DLD1 (cell line): Measurements from ENCODE around the gene DDRGK1.
"Not testable (repeated sequence)": the region's sequence is repeated elsewhere in the genome, so short reads cannot be mapped to it uniquely, and the experiment has no call there.

Experiments
- in situ Hi-C: cut with HindIII; loops from 2 replicates; pipeline ENCODE4 v1.10.0; 2017; ENCODE audit warnings: low sequenced_read_pairs

The DDRGK1 gene

GRCh38 chr20:3188823-3189413 is 15.6 kb downstream of the DDRGK1 start:
- in situ Hi-C loops, result no loop called here

DNA sequence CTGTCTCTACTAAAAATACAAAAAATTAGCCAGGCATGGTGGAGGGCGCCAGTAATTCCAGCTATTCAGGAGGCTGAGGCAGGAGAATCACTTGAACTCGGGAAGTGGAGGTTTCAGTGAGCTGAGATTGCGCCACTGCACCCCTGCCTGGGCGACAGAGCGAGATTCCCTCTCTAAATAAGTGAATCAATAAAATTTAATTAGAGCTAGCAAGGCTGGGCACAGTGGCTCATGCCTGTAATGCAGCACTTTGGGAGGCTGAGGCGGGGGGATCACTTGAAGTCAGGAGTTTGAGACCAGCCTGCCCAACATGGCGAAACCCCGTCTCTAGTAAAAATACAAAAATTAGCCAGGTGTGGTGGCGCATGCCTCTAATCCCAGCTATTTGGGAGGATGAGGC is 16.6 kb downstream of the DDRGK1 start:
- in situ Hi-C loops, result not testable (repeated sequence)

DNA sequence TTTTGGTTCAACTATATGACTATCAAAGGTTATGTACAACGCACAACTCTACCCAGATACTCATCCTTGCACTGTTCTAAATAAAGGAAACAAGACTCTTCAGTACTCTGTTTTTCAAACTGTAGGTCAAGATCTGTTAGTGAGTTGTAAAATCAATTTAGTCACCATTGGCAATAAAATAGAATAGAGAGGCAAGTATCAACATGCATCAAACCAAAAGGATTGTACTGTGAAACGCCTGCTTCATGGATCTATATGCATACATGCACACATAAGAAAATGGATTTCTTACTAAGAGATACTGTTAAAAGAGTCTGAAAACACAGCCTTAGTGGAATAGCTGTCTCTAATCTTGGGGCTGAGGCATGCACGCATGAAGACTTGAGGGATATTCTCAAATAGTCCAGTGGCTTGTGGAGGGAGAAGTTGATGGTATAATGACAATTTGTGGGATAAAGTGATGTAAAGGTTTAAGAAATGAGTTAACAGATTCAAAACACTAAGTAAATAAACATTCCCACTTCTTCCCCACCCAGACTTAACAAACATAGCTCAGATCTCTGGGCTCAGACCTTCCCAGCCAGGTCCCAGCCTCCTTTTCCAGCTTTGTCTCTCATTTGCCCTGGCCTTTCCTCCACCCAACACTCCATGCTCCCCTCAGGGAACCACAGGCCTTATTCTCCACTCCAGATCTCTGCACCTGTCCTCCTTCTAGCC is 20.4 kb downstream of the DDRGK1 start:
- in situ Hi-C loops, result no loop called here

DNA sequence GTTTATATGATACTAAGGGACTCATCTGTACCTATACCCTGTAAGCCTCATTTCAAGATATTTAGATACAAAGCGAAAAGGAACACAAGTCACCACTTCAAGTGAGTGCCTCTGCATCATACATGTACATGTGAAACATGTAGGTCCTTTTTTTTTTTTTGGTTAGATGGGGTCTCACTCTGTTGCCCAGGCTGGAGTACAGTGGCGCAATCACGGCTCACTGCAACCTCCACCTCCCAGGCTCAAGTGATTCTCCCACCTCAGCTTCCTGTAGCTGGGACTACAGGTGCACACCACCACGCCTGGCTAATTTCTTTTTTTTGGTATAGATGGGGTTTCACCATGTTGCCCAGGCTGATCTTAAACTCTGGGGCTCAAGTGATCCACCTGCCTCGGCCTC is 22.1 kb downstream of the DDRGK1 start:
- in situ Hi-C loops, result not testable (repeated sequence)

- in situ Hi-C loops, result no loop called here
These were observed 23.2 kb downstream of the DDRGK1 start for GRCh38 chr20:3181270-3181669.

- in situ Hi-C loops, result no loop called here
These were observed 24.2 kb downstream of the DDRGK1 start for GRCh38 chr20:3180319-3180718.

- in situ Hi-C loops, result no loop called here
These were observed 26.6 kb downstream of the DDRGK1 start for GRCh38 chr20:3177746-3178485.

DNA sequence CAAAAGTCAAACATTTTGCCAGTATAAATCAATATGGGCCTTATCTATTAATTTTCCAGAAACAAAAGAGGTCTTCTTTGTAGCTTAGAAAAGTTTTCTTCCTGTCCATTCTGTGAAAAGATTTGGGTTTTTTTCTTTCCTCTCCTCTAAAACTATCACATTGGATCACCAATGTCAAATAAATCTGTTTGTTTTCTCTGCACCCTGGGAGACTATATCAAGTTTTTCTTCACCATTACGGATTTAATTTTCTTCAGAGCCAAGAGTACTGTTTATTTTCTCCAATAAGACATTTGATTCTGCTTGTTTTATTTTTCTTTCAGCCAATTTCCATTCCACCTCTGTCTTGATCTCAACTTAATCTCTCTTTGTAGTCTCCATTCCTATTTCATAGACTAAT is 29.2 kb downstream of the DDRGK1 start:
- in situ Hi-C loops, result no loop called here

DNA sequence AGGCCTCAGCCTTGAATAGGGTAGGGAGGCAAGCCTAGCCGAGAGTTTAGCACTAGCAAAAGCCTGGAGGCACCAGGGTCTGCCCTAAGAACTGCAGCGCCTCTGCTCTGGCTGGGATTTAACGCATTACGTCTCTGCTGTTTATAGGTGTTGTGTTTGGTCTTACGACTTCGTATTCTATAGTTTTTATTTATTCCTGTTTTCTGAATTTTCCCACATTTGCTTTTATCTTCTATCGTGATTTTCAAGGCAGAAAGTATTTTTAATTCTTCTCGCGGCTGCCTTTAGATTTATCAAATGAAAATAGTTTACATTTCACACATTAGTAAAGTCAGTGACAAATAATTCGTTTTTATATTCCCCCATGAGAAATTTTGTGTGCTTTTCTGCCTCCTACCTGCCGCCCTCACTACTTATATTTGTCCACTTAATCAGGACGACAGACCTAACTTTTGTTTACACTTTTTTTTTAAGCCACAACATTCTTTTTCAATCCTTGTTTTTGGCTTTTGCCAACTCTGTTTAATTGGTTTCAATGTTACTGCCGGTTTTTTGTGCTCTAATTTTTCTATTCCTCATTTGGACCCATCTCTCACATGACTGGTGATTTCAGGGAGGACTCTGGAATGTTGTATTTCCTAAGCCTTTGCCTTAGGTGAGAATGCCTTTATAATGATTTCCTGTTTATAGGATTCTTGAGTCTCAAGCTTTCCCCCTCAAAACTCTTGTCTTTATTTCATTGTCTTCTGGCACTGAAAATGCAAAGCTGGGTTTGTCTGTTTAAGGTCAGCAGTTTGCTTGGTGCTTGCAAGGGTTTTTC is 29.8 kb downstream of the DDRGK1 start:
- in situ Hi-C loops, result no loop called here

DNA sequence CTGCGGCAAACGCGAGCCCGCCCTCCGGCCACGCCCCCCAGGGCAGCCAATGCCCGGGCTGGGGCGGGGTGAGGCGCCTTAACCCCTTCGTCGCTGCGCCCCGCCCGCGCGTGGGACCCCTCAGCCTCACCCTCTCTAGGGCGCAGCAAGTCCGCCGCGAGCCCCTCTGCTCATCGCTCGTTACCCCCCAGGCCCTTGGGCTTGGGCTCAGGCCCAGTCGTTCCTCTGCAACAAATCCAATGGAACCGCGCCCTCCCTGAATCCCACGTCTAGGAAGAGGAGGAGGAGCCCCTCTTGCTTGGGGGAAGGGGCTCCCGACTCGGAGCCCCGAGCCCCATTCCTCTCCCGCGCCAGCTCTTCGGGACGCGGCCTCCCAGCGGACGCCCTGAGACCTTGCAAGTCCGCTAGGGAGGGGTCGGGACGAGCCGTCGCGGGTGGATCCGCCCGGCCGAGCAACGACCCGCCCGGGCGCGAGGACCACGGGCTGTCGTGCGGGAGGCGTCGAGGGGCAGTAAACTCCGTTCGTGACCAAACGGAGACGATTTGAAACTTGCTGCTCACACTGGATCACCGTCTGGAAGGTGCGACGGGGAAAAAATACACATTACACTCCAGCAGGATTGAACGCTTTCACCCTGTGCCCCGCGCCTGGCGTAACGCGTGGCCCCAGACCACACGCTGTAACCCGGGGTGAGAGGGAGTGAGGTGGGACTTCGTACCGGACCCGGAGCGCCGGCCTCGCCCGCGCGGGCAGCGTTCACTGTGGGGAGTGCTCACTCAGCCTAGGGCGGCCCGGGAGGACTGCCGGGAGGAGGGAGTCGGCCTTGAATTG is 30.7 kb downstream of the DDRGK1 start:
- in situ Hi-C loops, result no loop called here

GRCh38 chr20:3172933-3173609 is 31.4 kb downstream of the DDRGK1 start, which contains the start of gene LZTS3:
Gene LZTS3, minus strand, starts transcription at chr20:3173549. Its CDS starts 6,386 bp downstream, at chr20:3167163.
- in situ Hi-C loops, result no loop called here

- in situ Hi-C loops, result no loop called here
These were observed 32.2 kb downstream of the DDRGK1 start for GRCh38 chr20:3172126-3172932.

DNA sequence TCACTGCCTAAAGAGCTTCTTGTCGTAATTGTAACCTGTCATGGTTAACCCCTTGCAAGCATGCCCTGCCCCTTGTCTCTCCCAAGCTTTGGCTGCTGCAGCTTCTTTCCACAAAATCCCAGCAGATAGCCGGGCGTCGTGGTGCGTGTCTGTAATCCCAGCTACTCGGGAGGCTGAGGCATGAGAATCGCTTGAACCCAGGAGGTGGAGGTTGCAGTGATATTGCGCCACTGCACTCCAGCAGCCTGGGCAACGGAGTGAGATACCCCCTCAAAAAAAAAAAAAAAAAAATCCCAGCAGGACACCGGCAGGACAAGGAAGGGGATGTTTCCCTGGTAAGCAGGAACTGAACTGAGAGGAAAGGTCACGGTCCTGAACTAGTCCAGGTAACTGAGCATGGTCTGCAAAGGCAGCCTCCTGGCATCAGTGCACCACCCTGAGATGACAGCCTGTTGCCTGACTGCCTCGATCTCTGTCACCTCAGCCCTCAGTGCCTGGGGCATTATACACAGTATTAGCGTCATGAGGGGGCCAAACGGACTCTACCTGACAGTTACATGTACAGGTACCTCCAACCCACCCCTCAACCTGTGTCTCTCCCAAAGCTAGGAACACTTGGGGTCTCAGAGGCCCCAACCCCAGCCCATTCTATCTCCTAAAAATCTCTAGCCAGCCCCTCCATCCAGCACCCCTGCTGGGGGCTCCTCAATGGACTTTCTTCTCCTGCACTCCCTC is 32.9 kb downstream of the DDRGK1 start:
- in situ Hi-C loops, result no loop called here

GRCh38 chr20:3168829-3169590 is 35.5 kb downstream of the DDRGK1 start:
- in situ Hi-C loops, result no loop called here

DNA sequence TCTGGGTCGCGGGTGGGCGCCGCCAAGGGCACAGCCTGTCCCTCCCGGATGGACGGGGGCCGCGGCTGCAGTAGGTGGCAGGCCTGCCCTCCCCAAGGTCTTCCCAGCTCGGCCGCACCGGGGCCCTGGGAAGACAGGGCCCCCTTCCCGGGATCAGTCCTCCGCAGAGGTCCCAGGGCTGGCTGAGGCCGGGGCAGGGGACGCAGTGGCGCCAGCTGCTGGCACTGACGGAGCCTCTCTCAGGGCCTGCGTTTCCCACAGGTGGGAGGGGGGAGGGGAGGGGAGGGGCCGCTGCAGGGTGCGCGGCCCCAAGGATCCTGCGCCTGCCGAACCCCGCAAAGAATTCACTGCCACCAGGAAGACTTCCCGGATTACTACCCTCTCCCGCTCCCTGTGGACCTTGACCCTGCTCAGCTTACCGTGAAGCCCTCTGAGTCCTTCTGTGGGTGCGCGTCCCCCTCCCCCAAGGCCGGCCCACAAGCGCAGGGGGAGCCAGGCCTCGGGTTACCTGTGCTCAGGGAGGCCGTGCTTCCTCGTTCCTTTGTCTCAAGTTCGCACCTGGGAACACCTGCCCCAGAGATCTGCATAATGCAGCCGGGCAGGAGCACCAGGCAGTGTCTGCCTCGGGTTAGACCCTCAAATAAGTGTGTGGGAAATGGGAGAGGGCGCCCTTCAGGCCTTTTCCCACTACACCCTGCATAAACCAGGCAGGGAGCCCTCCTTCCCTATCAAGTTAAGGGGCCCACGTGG is 36.2 kb downstream of the DDRGK1 start:
- in situ Hi-C loops, result no loop called here

GRCh38 chr20:3167738-3168078 is 36.8 kb downstream of the DDRGK1 start:
- in situ Hi-C loops, result no loop called here

- in situ Hi-C loops, result no loop called here
These were observed 37.6 kb downstream of the DDRGK1 start for GRCh38 chr20:3166913-3167342.
